Muscle layer of colon (tissue), 2 donors: ENCODE data around the gene CTDSPL.

Experiments used
- H3K27ac ChIP-seq: one replicate; pipeline ENCODE4 v1.7.0; 2013; ENCODE audit warnings: low read depth, mild to moderate bottlenecking, low read length, moderate library complexity
- H3K27me3 ChIP-seq, 2 donors: one replicate each; pipeline ENCODE4 v1.7.0; 2013; ENCODE audit warnings: low read length in 2 of 2, mild to moderate bottlenecking in 2 of 2; ENCODE audit not compliant: insufficient read depth in 2 of 2, control insufficient read depth in 1 of 2
- H3K36me3 ChIP-seq: one replicate; pipeline ENCODE4 v1.7.0; 2013; ENCODE audit warnings: mild to moderate bottlenecking, low read length; ENCODE audit not compliant: insufficient read depth
- H3K4me1 ChIP-seq: one replicate; pipeline ENCODE4 v1.7.0; 2013; ENCODE audit warnings: mild to moderate bottlenecking, low read length; ENCODE audit not compliant: insufficient read depth
- H3K4me3 ChIP-seq, 2 donors: one replicate each; pipeline ENCODE4 v1.7.0; 2013; ENCODE audit warnings: low read length in 2 of 2, low read depth in 1 of 2, mild to moderate bottlenecking in 1 of 2, moderate library complexity in 1 of 2
- H3K9ac ChIP-seq: one replicate; pipeline ENCODE4 v1.7.0; 2013; ENCODE audit warnings: low read length
- H3K9me3 ChIP-seq: one replicate; pipeline ENCODE4 v1.7.0; 2013; ENCODE audit warnings: mild to moderate bottlenecking, low read length
- donor health status: abdominal sarcoma.
- donor health status: Adenocarcinoma of cecum.

The CTDSPL gene

GRCh38 chr3:37825744-37826400 is 35.8 kb upstream of the CTDSPL start:
- H3K27me3 ChIP-seq = no peaks in the 10 kb centered on the region
- H3K9ac ChIP-seq = no peak overlapping the region
- H3K36me3 ChIP-seq = no peaks in the 10 kb centered on the region
- H3K4me1 ChIP-seq = peaks cover 49% of the 10 kb centered on the region
- H3K9me3 ChIP-seq = no peaks in the 10 kb centered on the region
- no peak overlapping the region for H3K27ac ChIP-seq
- H3K4me3 ChIP-seq = no peak overlapping the region

DNA sequence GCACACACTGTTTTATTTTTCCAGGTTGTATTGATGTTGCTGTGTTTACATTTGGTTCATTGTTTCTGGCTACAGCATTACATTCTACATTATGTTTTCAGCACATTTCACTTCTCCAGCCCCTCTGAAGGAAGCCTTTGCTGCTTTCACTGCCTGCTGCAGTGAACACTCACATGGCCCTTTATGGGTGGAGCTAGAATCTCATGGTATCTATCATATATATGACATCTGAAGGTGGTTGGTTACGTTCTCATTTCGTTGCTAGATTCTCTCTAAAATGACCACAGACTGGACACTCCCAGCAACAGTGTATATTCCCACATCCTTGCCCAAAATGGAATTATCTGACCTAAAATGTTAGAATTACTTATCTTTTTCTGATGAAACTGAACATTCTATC is 35.2 kb upstream of the CTDSPL start:
- H3K9me3 ChIP-seq = no peaks in the 10 kb centered on the region
- no peak overlapping the region for H3K27ac ChIP-seq

GRCh38 chr3:37826933-37827332 is 34.7 kb upstream of the CTDSPL start:
- no peak overlapping the region for H3K4me3 ChIP-seq
- H3K9me3 ChIP-seq = no peaks in the 10 kb centered on the region
- H3K9ac ChIP-seq = no peak overlapping the region
- no peaks in the 10 kb centered on the region for H3K36me3 ChIP-seq
- H3K27me3 ChIP-seq = no peaks in the 10 kb centered on the region
- H3K27ac ChIP-seq = no peak overlapping the region
- H3K4me1 ChIP-seq = peaks cover 38% of the 10 kb centered on the region

More for the DNA sequence above, 35.2 kb upstream of the CTDSPL start:
- Histone ChIP-seq H3K27me3 (no peaks in the 10 kb centered on the region), H3K4me1 (peaks cover 42% of the 10 kb centered on the region), H3K36me3 (no peaks in the 10 kb centered on the region), H3K4me3 (no peak overlapping the region), H3K9ac (no peak overlapping the region)

- H3K9me3 ChIP-seq = no peaks in the 10 kb centered on the region
- H3K4me3 ChIP-seq = no peak overlapping the region
- H3K4me1 ChIP-seq = no peaks in the 10 kb centered on the region
- no peak overlapping the region for H3K9ac ChIP-seq
- H3K27ac ChIP-seq = no peak overlapping the region
- peaks cover 4% of the 10 kb centered on the region for H3K36me3 ChIP-seq
- no peaks in the 10 kb centered on the region for H3K27me3 ChIP-seq
Observed at GRCh38 chr3:37832480-37832879, 29.2 kb upstream of the CTDSPL start.

- Histone ChIP-seq H3K4me1 (no peaks in the 10 kb centered on the region), H3K9me3 (no peaks in the 10 kb centered on the region), H3K9ac (no peak overlapping the region), H3K4me3 (no peak overlapping the region), H3K27ac (no peak overlapping the region), H3K27me3 (no peaks in the 10 kb centered on the region), H3K36me3 (peaks cover 4% of the 10 kb centered on the region)
Observed at GRCh38 chr3:37833302-37834186, 28.1 kb upstream of the CTDSPL start.

DNA sequence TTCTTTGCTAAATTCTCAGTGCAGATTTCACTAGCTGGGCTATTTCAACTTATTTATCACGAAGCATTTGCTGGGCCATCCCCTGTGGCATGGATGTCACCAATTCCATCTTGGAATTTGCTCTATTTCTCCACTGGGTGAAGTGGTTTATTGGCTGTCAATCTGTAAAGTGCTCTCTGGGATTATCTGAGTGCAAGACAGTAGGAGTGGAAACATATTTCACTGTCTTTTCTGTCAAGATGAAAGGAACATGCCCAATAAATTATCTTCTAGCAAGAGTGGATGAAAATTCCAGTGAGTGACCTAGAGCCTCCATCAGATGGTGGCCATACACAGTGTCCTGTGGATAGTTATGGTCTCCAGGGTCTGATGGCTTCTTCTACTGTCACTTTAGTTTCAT is 25.1 kb upstream of the CTDSPL start:
- H3K4me3 ChIP-seq = no peak overlapping the region
- no peaks in the 10 kb centered on the region for H3K4me1 ChIP-seq
- H3K27me3 ChIP-seq = no peaks in the 10 kb centered on the region
- H3K36me3 ChIP-seq = peaks cover 4% of the 10 kb centered on the region
- H3K9ac ChIP-seq = no peak overlapping the region
- no peaks in the 10 kb centered on the region for H3K9me3 ChIP-seq
- no peak overlapping the region for H3K27ac ChIP-seq

GRCh38 chr3:37847689-37848088 is 14.0 kb upstream of the CTDSPL start:
- Histone ChIP-seq H3K27me3 (no peaks in the 10 kb centered on the region), H3K9ac (no peak overlapping the region), H3K4me1 (no peaks in the 10 kb centered on the region), H3K4me3 (no peak overlapping the region), H3K36me3 (peaks cover 3% of the 10 kb centered on the region), H3K27ac (no peak overlapping the region), H3K9me3 (no peaks in the 10 kb centered on the region)

GRCh38 chr3:37849146-37849923 is 12.3 kb upstream of the CTDSPL start:
- no peaks in the 10 kb centered on the region for H3K4me1 ChIP-seq
- H3K27me3 ChIP-seq = no peaks in the 10 kb centered on the region
- no peaks in the 10 kb centered on the region for H3K9me3 ChIP-seq
- no peak overlapping the region for H3K27ac ChIP-seq
- H3K36me3 ChIP-seq = peaks cover 3% of the 10 kb centered on the region
- H3K4me3 ChIP-seq = no peak overlapping the region
- no peak overlapping the region for H3K9ac ChIP-seq

- Histone ChIP-seq H3K27me3 (no peaks in the 10 kb centered on the region), H3K4me1 (peaks cover 11% of the 10 kb centered on the region), H3K4me3 (no peak overlapping the region), H3K9me3 (no peaks in the 10 kb centered on the region), H3K9ac (no peak overlapping the region), H3K27ac (no peak overlapping the region), H3K36me3 (peaks cover 3% of the 10 kb centered on the region)
Observed at GRCh38 chr3:37852097-37852496, 9.6 kb upstream of the CTDSPL start.

- H3K4me3 ChIP-seq = no peak overlapping the region
- H3K27ac ChIP-seq = no peak overlapping the region
- no peaks in the 10 kb centered on the region for H3K9me3 ChIP-seq
- no peaks in the 10 kb centered on the region for H3K27me3 ChIP-seq
- H3K9ac ChIP-seq = no peak overlapping the region
- peaks cover 3% of the 10 kb centered on the region for H3K36me3 ChIP-seq
- H3K4me1 ChIP-seq = peaks cover 13% of the 10 kb centered on the region
Observed at GRCh38 chr3:37852771-37853170, 8.9 kb upstream of the CTDSPL start.

GRCh38 chr3:37853691-37854413 is 7.8 kb upstream of the CTDSPL start:
- Histone ChIP-seq H3K9me3 (no peaks in the 10 kb centered on the region), H3K9ac (no peak overlapping the region), H3K4me3 (no peak overlapping the region), H3K36me3 (peaks cover 3% of the 10 kb centered on the region), H3K27me3 (no peaks in the 10 kb centered on the region), H3K27ac (no peak overlapping the region), H3K4me1 (peaks cover 13% of the 10 kb centered on the region)
